NCI-H345 treated with DMSO at 0.1 percent for 48 hours (cell line): ENCODE results near the gene PIK3C2B.

Experiments
- DNase-seq: peaks from one replicate; lab custom pipeline; 2025; ENCODE audit not compliant: unreplicated experiment; lab: John Stamatoyannopoulos, UW

The PIK3C2B gene

DNA sequence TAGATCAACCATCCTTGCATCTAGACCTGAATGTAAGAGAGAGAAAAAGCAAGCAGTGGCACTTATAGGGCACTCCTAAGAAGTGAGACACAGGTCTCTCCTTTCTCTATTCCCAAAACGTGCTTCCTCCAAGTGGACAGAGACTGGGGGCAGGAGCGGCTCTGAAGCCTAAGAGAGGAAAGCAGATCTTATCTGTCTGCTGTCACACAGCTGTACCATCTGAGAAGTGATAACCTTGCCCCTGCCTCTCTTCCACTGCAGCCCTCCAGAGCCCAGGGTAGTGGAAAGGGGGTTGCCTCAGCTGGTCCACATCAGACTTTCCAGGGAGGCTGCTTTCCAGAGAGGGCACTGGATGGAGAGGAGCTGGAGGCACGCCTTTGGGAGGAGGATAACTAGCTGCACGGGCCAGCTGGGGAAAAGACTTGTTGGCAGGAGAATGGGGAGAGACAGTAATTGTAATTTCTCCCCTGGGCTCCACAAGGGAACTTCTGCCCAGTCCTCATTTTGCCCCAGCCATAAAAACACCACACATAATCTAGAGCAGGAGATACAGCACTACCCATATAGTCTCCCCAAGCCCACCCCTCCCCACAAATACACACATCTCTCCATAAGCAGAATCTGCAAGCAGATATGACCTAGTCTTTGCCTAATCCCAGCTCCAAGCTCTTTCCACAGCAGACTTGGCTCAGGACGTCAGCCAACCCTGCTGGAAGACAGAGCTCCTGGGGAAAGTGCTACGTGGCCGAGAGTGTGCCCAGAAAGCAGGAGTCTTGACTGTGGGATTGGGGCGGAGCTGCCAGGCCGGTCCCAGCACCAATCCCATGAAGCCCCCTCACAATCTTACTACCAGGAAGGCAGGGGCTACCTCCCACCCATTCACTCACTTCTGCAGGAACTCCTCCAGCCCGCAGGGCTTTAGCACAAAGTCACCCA, 31.2 kb downstream of the PIK3C2B start:
- DNase-seq: no peak

DNA sequence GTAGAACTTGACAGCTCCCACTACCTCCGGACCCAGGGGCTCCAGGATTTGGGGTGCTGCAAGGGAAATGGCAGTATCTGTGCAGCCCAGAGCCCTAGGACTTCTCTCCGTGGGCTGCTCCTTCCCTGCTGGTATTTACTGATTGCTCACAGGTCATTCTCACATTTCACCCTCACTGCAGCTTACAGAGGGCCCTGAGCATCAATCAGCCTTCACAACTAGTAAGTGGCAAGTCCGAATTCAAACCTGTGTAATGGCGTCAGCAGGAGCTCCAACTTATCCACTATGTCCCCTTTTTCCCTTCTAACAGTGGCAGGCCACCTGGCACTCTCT, 32.4 kb downstream of the PIK3C2B start:
- DNase-seq: no peak

DNA sequence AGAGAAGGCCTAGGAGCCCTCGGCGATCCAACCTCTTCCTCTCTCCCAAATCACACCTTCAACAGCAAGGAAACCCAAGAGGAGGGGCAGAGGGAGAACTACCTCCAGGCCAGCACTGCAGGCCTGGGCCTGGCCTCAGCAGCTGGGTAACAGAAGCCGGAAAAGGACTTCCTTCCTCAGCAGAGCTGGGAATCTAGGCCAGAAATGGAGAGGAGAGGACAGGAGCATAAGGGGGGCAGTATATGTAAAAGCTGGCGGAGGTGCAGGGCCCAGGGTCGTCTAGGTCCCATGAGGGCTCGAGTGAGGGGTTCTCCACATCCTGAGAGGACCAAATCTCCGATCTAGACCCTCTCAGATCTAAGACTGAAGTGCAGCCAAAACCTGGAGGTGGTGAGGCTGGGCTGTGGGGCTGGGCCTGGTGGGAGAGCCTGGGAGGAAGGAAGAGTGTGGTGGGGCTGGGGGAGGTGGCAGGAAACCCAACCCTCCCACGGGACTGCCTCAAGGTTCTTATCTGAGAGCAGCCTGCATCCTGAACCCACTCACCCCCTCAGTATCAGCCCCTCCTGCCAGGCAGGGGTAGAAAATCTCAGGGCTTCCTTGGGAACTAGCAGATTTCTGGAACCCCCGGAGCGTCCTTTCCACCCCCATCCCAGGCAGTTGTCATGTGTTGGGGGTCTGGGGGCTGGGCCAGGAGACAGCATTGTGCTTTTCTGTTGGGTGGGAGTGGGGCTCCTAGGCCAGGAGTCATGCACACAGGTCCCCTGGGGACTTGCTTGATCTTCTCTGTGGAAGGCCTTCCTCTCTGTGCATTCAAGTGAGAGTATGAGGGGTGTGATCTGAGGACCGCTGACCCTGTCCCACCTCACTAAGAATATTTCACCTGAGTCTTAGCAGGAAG, 33.0 kb downstream of the PIK3C2B start:
- no peak for DNase-seq

DNA sequence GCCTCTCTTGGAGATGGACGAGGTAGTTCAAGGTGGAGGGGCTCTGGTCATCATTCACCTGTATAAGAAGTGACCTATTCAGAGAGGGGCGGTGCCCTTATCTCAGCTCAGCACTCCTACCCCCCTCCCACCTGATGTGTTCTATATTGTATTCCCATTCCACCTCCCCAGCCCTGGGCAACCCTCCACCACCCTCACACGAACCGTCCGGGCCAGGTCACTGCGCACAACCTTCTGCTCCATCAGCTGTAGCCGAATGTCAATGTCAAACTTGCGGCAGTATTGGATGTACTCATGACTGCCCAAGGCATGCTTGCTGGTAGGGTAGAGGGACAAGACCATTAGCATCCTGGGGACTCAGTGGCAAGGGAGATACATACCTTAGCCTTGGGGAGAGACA, 34.3 kb downstream of the PIK3C2B start:
- DNase-seq: no peak

DNA sequence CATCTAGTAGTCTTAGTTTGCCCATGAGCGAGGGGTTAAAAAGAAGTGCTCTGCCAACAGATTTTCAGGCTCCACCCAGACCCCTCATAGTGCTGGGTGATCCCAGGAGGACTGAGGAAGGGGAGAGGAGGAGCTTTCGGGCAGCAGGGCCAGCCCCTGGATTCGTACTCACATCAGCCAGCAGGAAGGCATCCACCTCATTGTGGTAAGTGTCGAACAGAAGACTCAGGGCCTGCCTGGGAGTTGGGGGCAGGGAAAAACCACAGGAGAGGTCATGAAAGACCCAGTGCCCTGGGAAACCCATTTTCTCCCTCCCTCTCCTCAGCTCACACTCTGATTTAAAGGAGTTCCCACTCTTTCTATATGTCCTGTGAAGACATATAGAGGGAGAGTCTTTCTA, 34.9 kb downstream of the PIK3C2B start:
- no peak for DNase-seq

DNA sequence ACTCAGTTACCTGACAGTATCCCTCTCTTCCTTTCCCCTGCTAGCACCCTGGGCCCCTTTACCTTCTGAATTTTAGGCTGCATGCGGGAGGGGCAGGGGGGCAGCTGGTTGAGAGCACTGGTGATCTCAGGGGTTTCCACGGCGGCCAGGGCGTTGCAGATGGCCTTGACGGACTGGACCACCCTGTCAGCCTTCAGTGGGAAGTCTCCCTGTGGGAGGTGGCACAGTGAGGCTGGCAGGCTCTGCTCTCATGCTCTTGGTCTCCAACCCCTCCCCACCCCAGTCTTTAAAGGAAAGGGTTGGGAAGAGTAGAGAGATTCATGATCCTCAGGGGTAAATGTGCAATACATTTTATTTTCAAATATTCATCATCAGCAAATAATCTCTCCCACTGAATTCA, 36.9 kb downstream of the PIK3C2B start:
- no peak for DNase-seq

DNA sequence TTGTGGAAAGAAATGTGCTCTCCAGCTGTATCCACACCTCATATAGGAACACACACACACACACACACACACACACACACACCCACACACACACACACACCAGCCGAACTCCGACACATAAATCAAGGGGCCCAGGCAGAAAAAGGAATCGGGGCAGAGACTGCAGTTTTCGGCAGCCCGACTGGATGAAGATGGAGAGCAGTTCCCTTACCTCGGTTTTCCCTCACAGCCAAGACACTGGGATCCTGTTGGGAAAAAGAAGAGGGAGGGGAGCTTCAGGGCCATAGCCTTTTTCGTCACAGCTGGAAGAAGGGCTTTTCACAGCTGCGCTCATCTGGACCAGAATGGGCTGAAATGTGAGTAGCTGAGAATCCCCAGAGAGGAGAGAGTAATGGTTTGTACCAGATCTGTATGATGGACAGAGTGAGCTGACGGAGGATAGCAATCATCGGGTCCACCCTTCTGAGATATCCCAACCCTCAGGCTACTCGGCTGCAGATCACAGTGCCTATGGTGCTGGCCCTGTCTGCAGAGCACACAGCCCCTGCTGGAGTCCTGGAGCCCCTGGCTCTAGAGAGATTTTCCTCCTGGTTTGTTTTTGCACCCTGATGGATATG, 37.7 kb downstream of the PIK3C2B start:
- DNase-seq: no peak

DNA sequence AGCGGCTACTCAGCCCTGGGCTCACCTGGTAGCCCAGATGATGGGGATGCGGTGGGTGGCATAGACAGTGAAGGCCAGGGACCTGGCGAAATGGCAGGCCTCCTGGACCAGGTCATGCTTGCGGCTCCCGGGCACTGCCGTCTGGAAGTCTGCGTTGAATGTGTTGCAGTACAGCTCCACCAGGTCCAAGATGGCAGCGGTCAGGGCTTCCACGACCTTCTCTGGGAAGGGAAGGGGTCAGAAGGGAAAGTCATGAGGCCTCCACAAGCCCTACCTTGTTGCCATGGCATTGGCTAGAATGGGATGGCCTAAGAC, 38.8 kb downstream of the PIK3C2B start:
- DNase-seq: no peak

DNA sequence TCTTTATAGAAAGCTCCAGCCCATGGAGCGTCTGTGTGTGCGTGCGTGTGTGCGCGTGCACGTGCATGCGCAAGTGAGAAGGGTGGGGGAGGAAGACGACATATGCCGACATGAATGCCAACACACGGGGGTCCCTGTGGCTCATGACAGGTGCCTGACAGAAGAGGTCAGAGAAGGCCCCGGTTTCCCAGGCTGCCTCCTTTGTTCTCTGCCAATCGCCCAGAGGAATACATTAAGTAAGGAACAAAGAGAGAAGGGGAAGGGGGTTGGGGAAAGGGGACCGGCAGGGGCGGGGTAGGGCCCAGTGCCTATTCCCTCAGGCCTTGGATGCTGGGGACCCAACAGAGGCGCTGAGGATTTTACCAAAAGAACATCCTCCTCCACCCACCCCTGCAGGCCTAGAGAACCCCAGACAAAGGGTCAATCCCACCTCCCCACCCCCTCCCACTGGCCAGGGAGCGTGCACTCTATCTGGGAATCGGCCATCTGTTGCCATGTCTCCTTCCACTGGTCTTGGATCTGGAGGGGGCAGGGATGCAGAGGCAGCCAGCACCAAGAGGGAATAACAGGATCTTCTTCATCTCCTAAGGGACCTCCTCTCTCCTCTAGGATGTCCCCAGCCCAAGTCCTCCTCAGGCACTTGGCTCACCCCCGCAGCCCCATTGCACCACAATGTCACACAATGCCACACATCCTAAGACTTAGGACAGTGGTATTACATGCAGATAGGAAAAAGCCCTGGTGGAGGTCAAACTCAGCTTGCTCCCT, 39.4 kb downstream of the PIK3C2B start:
- DNase-seq: no peak

DNA sequence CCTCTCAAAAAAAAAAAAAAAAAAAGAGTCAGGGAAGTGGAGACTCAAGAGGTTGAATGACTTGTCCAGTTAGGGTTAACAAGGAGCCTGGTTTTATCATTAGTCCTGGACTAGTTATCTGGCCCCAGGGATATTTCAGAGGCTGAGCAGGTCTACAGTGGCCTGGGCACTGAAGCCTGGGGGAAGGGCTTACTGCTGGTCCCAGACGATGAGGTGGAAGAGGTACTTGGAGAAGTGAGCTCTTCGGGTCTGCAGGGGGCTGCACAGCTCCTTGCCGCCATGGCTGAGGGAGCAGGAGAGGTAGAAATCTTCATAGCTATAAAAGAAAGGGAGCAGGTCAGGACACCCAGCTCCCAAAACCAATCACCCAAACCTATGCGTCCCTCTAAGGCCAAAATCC, 40.1 kb downstream of the PIK3C2B start:
- DNase-seq: no peak

DNA sequence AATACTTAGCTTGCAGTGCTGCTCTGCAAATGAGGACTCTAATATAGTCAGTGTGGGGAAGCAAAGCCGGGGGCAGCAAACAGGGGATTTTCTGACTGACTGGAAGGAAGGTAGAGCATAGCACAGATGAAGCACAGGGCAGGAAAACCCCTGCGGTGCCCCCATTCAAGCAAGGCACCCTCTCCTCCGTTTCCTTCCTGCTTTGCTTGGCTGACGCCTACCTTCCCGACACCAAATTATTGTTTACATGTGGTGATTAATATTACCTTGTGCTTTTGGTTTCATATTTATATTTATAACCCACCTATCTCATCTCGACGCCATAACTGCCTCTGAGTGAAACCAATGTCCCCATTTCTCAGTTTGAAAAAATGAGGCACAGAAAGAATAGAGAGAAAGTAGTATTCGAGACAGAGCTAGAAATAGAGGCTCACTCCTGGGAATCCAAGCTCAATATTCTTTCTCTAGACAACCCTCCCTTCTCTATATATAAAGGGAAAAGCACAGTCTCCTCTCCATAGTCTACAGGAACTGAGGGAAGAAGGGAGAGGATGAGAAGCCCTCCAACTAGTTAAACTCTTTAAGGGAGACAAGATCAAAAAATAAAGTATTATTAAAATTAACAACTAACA, 41.3 kb downstream of the PIK3C2B start:
- no peak for DNase-seq

DNA sequence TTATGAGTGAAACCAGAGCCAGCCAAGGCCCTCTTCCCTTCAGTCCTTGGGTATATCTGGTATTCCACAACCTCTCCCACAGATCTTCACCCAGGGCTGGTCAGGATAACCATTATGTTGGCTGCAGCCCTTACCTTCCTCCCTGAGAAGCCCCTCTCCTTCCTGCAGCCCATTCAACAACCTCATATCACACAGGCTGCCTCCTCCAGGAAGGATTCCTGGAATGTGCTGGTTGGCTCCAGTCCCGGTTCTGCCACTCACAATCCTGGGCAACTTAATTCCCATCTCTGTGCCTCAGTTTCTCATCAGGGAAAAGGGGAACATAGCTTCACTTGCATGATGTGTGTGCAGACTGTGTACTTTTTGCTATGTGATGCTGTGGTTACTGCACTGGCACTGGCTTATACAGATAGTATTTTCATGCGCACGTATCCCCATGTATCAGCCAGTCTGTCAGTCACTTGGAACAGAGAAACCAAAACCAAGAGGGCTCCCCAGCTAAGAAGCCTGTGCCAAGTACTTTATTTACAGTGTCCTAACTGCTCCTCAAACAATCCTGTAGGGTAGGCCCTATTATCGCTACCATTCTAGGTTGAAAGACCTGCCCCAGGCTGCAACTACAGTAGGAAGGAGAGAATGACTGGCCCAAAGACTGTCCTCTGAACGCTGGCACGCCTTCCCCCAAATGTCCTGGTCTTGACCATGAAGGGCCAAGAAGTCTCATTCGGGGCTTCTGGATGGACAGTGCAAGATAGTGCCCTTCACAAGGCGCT, 43.1 kb downstream of the PIK3C2B start:
- DNase-seq: no peak

DNA sequence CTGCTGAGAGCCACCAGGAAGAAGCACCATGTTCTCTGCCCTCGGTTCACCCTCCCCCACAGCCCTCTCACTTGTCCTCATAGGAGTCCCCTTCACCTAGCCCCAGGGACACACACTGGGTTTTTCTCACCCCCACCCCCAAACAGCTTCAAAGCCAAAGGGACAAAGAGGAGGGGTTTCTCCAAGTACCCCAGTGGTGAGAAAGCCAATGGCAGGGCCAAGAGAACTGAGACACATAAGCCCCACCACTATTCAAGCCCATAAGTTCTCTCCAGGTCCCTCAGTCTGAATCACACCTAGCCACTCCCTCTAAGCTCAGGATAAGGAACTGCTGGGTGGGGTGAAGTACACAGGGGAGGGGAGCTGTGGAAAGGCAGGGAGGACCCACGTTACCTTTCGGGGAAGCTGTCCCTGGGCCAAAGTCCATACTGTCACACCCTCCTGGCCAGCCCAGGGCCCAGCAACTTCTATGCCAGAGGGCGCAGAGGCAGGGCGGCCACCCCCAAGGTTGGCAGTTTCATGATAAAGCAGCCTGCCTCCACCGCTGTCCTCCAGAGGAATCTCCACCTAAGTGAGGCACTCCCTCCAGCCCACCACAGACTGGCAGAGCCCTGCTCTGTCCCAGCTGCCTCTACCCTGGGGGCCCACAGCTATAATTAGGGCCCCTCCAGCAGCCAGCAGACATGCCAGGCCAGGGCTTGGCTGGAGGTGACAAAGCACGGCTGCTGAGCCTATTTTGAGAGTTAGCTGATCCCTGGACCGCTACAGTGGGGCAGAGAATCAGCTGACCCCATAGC, 43.9 kb downstream of the PIK3C2B start:
- DNase-seq: no peak

DNA sequence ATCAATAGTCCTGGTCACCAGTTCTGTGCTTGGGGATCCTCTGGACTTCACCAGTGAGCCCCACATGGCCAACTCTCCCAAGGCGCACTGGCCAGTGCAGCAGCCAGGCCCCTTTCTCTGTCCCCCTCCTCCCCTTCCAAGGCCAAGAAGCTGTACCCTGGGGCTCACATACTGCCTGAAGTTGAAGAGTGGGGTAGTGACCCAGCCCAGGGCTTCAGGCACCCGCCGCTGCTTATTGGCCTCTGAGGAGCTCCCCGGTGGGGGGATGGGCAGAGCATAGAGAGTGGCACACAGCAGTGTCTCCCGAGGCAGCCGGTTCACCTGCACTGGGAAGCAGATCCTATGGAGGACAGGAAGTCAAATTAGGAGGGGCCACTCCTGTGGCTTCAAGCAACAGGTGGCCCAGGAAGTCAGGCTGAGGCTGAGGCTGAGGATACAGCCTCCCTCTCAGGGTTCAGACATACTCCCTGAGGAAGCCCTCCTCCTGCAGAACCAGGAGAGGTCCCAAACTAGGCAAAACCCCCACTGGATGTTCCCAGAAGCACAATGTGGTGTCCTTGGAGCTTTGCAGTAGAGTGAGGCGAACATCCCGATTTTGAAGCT, 44.8 kb downstream of the PIK3C2B start:
- DNase-seq: no peak

DNA sequence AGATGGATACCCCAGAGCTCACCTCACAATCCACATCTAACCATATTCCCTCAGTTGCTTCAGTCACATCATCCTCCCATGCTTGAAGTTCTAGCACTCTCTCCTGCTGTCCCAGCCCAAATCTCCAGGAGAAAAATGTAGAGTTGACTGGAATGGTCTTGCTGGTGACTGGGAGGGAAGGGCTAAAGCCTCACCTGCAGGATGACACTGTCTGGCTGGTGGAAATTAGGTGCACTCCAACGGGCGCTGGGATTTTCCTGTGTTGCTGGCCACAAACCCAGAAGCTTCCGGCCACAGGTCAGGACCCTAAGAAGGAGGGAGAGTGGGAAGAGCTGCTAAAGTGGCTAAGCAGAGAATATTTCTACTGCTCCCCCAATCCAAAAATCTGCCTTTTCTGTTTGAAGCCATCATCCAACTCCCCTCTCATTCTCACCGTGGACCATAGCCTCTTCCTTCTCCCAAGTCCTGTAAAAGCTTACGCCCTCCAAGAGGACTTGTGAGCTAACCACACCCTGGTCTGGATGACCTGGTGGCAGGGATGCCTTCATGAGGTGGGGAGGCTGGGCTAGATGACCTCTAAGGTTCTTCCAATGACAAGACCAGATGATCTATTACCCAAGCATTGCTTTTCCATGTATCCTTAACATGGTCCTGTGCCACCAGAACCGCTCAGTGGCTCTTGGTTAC, 45.5 kb downstream of the PIK3C2B start:
- no peak for DNase-seq

DNA sequence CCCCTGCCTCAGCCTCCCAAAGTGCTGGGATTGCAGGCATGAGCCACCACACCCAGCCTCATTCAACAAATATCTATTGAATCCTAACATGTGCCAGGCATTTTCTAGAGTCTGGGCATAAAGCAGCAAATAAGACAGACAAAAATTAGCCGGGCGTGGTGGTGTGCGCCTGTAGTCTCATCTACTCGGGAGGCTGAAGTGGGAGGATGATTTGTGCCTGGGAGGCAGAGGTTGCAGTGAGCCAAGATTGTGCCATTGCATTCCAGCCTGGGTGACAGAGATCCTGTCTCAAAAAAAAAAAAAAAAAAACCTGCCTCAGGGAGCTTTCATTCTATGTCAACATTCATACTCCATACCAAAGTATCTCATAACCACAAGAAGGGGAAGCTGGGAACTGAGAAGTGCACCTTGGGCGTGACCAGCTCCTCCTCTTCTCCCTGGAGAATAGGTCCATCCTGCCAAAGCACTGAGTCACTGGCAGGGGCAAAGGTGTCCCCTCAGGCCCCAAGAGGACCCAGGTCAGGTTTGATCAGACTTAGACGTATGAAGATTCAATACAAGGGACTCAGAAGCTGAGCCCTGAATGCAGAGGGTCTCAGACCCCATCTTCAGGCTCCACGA, 46.2 kb downstream of the PIK3C2B start:
- DNase-seq: no peak

DNA sequence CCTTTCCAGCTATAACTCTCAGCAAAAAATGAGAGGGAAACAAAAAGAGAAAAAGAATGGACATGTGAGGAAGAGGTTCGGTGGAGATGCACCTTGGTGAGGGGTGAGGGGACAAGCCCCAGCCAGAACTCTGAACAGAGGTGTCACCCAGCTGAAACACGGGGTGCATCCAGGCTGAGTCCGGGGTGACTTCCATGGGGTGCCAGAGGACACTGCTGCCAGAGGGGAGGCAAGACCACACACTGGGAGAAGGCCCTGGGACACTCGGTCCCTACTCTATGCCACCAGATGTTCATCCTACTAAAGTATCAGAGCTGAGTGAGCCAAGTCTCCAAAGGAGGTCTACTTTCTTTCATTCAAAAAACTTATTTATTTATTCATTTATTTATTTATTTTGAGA, 46.9 kb downstream of the PIK3C2B start:
- no peak for DNase-seq

DNA sequence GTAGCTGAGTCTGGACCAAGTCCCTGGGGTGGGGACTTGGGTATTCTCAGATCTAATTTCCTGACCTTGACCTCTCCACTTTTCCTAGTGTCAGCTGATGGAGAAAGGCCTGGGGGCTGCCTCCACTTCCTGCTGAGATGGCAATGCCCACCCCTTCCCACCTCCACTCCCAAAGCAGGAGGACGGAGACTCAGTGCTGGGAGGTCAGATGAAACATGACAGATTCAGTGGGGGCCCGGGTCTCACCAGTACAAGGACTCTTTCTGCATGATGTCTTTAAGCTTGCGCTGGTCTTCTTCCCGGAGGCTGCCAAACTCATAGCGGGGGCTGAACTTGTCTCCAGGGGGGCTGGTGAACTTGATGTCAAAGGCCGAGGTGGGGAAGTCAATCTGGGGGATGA, 47.4 kb downstream of the PIK3C2B start:
- no peak for DNase-seq
